WTC11 (cell line): ENCODE results near the gene PRR30. TPM values are rescaled to one million over a fixed set of nuclear protein-coding genes. Genes with fewer than 3 reads are reported as not detected.
"Not testable (repeated sequence)": the region's sequence is repeated elsewhere in the genome, so short reads cannot be mapped to it uniquely, and the experiment has no call there.

Source experiments
- ATAC-seq: fragments of 200-7000 bp; cut with Tn5 transposase; 2 replicates; pipeline ENCODE4 v1.10.0; 2021; ENCODE audit warnings: mild to moderate bottlenecking, moderate library complexity
- CTCF ChIA-PET: fragments of 300-600 bp; sonication (Branson Sonifier 250); formaldehyde crosslinking; loops from one replicate; lab custom pipeline; 2021; ENCODE audit warnings: antibody characterized with exemption; lab: Charles Lee
- POLR2A ChIA-PET: fragments of 350-600 bp; sonication (Branson Sonifier 250); formaldehyde crosslinking; loops from one replicate; lab custom pipeline; 2021; ENCODE audit warnings: antibody characterized with exemption; lab: Charles Lee
- DNase-seq: peaks from one replicate; pipeline ENCODE4 v3.0.0; 2021; ENCODE audit warnings: low spot score
- H3K27ac Mint-ChIP-seq: 2 replicates; pipeline ENCODE4 v1.8.0; 2021; ENCODE audit warnings: mixed read lengths
- H3K27me3 Mint-ChIP-seq: 2 replicates; pipeline ENCODE4 v1.8.0; 2021; ENCODE audit warnings: low read depth, mild to moderate bottlenecking, moderate library complexity, mixed read lengths
- H3K36me3 Mint-ChIP-seq: 2 replicates; pipeline ENCODE4 v1.8.0; 2021; ENCODE audit warnings: mixed read lengths
- H3K4me1 Mint-ChIP-seq: 2 replicates; pipeline ENCODE4 v1.8.0; 2022; ENCODE audit warnings: mixed read lengths
- H3K4me3 Mint-ChIP-seq: 2 replicates; pipeline ENCODE4 v1.8.0; 2021; ENCODE audit warnings: mild to moderate bottlenecking, moderate library complexity, mixed read lengths
- H3K9me3 Mint-ChIP-seq: 2 replicates; pipeline ENCODE4 v1.8.0; 2021; ENCODE audit warnings: mixed read lengths
- ARID4B ChIP-seq: sonication (generic); formaldehyde crosslinking; IDR thresholded peaks from 2 replicates; pipeline ENCODE4 v1.8.0; 2023; ENCODE audit warnings: missing genetic modification reagents, mild to moderate bottlenecking, borderline replicate concordance
- ATF3 ChIP-seq: sonication (generic); formaldehyde crosslinking; conservative IDR thresholded peaks from 2 replicates; pipeline ENCODE4 v1.8.1; 2022; ENCODE audit warnings: mild to moderate bottlenecking, missing genetic modification reagents
- ETV6 ChIP-seq: sonication (generic); formaldehyde crosslinking; IDR thresholded peaks from 2 replicates; pipeline ENCODE4 v1.8.1; 2022; ENCODE audit warnings: mild to moderate bottlenecking, missing genetic modification reagents
- KAT7 ChIP-seq: sonication (generic); formaldehyde crosslinking; IDR thresholded peaks from 2 replicates; pipeline ENCODE4 v1.8.1; 2023; ENCODE audit warnings: missing genetic modification reagents, mild to moderate bottlenecking, borderline replicate concordance
- MLX ChIP-seq: sonication (generic); formaldehyde crosslinking; IDR thresholded peaks from 2 replicates; pipeline ENCODE4 v1.8.1; 2023; ENCODE audit warnings: mild to moderate bottlenecking, missing genetic modification reagents, moderate library complexity
- NFATC4 ChIP-seq: fragments of 250-450 bp; sonication (Bioruptor Pico); IDR thresholded peaks from 2 replicates; pipeline ENCODE4 v1.9.0; 2021; ENCODE audit warnings: mild to moderate bottlenecking
- NFE2L1 ChIP-seq: sonication (generic); formaldehyde crosslinking; IDR thresholded peaks from 2 replicates; pipeline ENCODE4 v1.8.1; 2023; ENCODE audit warnings: missing genetic modification reagents
- NFYB ChIP-seq: sonication (generic); formaldehyde crosslinking; conservative IDR thresholded peaks from 2 replicates; pipeline ENCODE4 v1.8.0; 2022; ENCODE audit warnings: low read depth, missing genetic modification reagents
- NR1H2 ChIP-seq: sonication (generic); formaldehyde crosslinking; IDR thresholded peaks from 2 replicates; pipeline ENCODE4 v1.9.0; 2021; ENCODE audit warnings: mild to moderate bottlenecking, moderate library complexity, missing genetic modification reagents
- PREB ChIP-seq: sonication (generic); formaldehyde crosslinking; IDR thresholded peaks from 2 replicates; pipeline ENCODE4 v1.8.1; 2022; ENCODE audit warnings: mild to moderate bottlenecking, missing genetic modification reagents, moderate library complexity, borderline replicate concordance
- PRRX2 ChIP-seq: fragments of 250-450 bp; sonication (Bioruptor Pico); IDR thresholded peaks from 2 replicates; pipeline ENCODE4 v1.8.0; 2021; ENCODE audit warnings: mild to moderate bottlenecking
- TP53 ChIP-seq: sonication (generic); formaldehyde crosslinking; IDR thresholded peaks from 2 replicates; pipeline ENCODE4 v1.8.1; 2023; ENCODE audit warnings: mild to moderate bottlenecking, missing genetic modification reagents
- ZBTB21 ChIP-seq: sonication (generic); formaldehyde crosslinking; IDR thresholded peaks from 2 replicates; pipeline ENCODE4 v1.8.1; 2023; ENCODE audit warnings: mild to moderate bottlenecking, missing genetic modification reagents, borderline replicate concordance
- ZBTB43 ChIP-seq: sonication (generic); formaldehyde crosslinking; IDR thresholded peaks from 2 replicates; pipeline ENCODE4 v1.8.1; 2023; ENCODE audit warnings: mild to moderate bottlenecking, missing genetic modification reagents
- ZMAT4 ChIP-seq: fragments of 250-450 bp; sonication (Bioruptor Pico); IDR thresholded peaks from 2 replicates; pipeline ENCODE4 v1.9.0; 2021; ENCODE audit warnings: mild to moderate bottlenecking
- ZNF317 ChIP-seq: sonication (generic); formaldehyde crosslinking; IDR thresholded peaks from 2 replicates; pipeline ENCODE4 v1.8.1; 2023; ENCODE audit warnings: low read depth, mild to moderate bottlenecking, moderate library complexity, missing genetic modification reagents, borderline replicate concordance
- ZSCAN18 ChIP-seq: fragments of 250-450 bp; sonication (Bioruptor Pico); IDR thresholded peaks from 2 replicates; pipeline ENCODE4 v2.1.2; 2022; ENCODE audit warnings: mild to moderate bottlenecking, moderate library complexity
- total RNA-seq: library from RNA; stranded (reverse); gene quantifications from 3 replicates; pipeline ENCODE4 v1.2.3, GENCODE V29; 2021
- TF ChIP-seq, protein P1 (sequence below): fragments of 200-600 bp; IDR thresholded peaks from 2 replicates; pipeline ENCODE4 v1.8.0; 2022; ENCODE audit warnings: antibody characterized with exemption

The PRR30 gene
- total RNA-seq, 1 experiment from 2014 or later, result not detected

GRCh38 chr2:27121906-27122305 is 17.3 kb downstream of the PRR30 start (continued):
- TF ChIP-seq ETV6 (CRISPR knock-in tag), result no peak
- no peak for TF ChIP-seq ZSCAN18 (CRISPR knock-in tag)
- no peak for TF ChIP-seq NFE2L1

GRCh38 chr2:27119330-27119670 is 19.9 kb downstream of the PRR30 start:
- not testable (repeated sequence) for DNase-seq, H3K27ac Mint-ChIP-seq, H3K36me3 Mint-ChIP-seq, ATAC-seq, H3K9me3 Mint-ChIP-seq
- peaks cover 16% of the 10 kb centered on the region; the same call in 1 of the 2 replicates for H3K4me1 Mint-ChIP-seq
- CTCF ChIA-PET, result interaction anchor here (1.0 to 2.1 kb wide), 2 partner anchors 14 to 72 kb away, joined by 3 to 11 read pairs; no protein-coding TSS in a partner anchor
- H3K4me3 Mint-ChIP-seq, result peak overlapping the region; percentile 73
- peaks cover 70% of the 10 kb centered on the region for H3K27me3 Mint-ChIP-seq
- 0 out of 2 replicates have a peak, but pooled peaks have one; percentile 4 for TF ChIP-seq ZBTB21 (CRISPR knock-in tag)
- POLR2A ChIA-PET, result interaction anchor here (1.6 kb wide), 1 partner anchor 15 kb away, joined by 5 read pairs; the partner anchor contains the start of gene PREB

DNA sequence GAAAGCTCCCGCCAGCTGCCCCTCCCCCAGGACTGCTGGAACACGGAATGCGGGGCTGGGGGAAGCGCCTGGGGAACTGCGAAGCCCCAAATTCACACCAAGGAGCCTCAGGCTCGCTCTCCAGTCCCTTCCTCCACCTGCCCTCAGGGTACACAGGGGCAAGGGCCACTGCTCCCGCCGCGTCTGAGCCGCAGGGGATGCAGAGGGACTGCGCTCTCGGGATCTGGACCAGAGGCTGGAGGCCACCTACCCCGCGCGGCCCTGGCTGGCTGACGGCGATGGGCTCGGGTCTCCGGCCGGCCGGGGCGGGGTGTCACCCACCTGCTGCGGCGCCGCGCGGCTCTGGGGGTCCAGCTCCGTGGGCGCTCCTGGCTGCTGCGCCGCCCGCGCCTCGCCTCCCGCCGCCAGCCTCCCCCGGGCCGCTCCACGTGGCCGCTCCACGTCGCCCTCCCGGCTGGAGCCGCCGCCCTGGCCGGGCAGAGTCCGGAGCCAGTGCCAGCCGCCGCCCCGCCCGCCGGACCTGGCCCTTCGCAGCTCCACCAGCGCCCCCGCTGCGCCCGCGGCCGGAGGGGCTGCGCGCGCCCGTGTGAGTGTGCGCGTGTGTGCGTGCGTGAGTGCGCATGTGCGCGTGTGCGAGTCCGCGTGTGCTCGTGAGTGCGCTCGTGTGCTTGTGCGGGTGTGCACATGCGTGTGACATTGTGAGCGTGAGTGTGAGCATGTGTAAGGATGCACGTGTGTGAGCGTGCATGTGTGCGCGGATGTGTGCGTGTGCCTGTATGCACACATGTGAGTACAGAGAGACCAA is 20.5 kb downstream of the PRR30 start, which contains the start of gene CGREF1:
CGREF1 (minus strand) TSS at position 604 of the 805 bp plus-strand sequence. CDS start 14,762 bp downstream, outside the sequence.
- H3K4me3 Mint-ChIP-seq, result peak within 1 kb of the TSS; percentile 73
- ChIA-PET POLR2A (interaction anchor here (1.6 kb wide), 1 partner anchor 15 kb away, joined by 5 read pairs; the partner anchor contains the start of gene PREB), CTCF (interaction anchor here (1.0 to 2.1 kb wide), 4 partner anchors 15 to 73 kb away, joined by 3 to 11 read pairs (median 8); partner anchors contain the start of gene PREB)
- no peaks in the 10 kb centered on the region for H3K9me3 Mint-ChIP-seq
- DNase-seq (peak; percentile 55), ATAC-seq (peak; percentile 63)
- H3K27me3 Mint-ChIP-seq, result peaks cover 66% of the 10 kb centered on the region
- no peak within 1 kb of the TSS for H3K27ac Mint-ChIP-seq
- no peaks in the 10 kb centered on the region for H3K36me3 Mint-ChIP-seq
- H3K4me1 Mint-ChIP-seq, result peaks cover 12% of the 10 kb centered on the region; the same call in 1 of the 2 replicates
- TF ChIP-seq PREB (CRISPR knock-in tag), result no peak
- TF ChIP-seq ZMAT4 (CRISPR knock-in tag), result no peak
- TF ChIP-seq MLX (CRISPR knock-in tag), result no peak
- no peak for TF ChIP-seq ZNF317 (CRISPR knock-in tag)
- no peak for TF ChIP-seq ATF3
- no peak for TF ChIP-seq ARID4B (CRISPR knock-in tag)
- no peak for TF ChIP-seq KAT7 (CRISPR knock-in tag)
- no peak for TF ChIP-seq PRRX2 (CRISPR knock-in tag)
- TF ChIP-seq, protein P1, sequence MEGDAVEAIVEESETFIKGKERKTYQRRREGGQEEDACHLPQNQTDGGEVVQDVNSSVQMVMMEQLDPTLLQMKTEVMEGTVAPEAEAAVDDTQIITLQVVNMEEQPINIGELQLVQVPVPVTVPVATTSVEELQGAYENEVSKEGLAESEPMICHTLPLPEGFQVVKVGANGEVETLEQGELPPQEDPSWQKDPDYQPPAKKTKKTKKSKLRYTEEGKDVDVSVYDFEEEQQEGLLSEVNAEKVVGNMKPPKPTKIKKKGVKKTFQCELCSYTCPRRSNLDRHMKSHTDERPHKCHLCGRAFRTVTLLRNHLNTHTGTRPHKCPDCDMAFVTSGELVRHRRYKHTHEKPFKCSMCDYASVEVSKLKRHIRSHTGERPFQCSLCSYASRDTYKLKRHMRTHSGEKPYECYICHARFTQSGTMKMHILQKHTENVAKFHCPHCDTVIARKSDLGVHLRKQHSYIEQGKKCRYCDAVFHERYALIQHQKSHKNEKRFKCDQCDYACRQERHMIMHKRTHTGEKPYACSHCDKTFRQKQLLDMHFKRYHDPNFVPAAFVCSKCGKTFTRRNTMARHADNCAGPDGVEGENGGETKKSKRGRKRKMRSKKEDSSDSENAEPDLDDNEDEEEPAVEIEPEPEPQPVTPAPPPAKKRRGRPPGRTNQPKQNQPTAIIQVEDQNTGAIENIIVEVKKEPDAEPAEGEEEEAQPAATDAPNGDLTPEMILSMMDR, result no peak
- TF ChIP-seq TP53 (CRISPR knock-in tag), result peak; percentile 78
- no peak for TF ChIP-seq NFYB (CRISPR knock-in tag)
- TF ChIP-seq ZBTB43 (CRISPR knock-in tag), result peak; percentile 99
- TF ChIP-seq NFATC4 (CRISPR knock-in tag), result no peak
- TF ChIP-seq NR1H2 (CRISPR knock-in tag), result no peak
